ENCODE data around the gene CMTM6.

The CMTM6 gene

GRCh38 chr3:32448686-32449474 is 53.8 kb downstream of the CMTM6 start:
- peak; percentile 13 for DNase-seq (ENCODE audit: low spot score)
- TF ChIP-seq CTCF (IDR thresholded peaks at IDR 0.05; ENCODE audit: poor library complexity, severe bottlenecking) = no peak
- Histone ChIP-seq H3K4me1 (ENCODE audit: insufficient read depth, poor library complexity, severe bottlenecking) (no peaks in the 10 kb centered on the region), H3K27me3 (ENCODE audit: insufficient read depth, poor library complexity, severe bottlenecking) (no peaks in the 10 kb centered on the region), H3K4me3 (ENCODE audit: severe bottlenecking) (no peak overlapping the region), H3K36me3 (ENCODE audit: low read depth) (no peaks in the 10 kb centered on the region; the same call in none of the 2 replicates), H3K9me3 (ENCODE audit: severe bottlenecking) (no peaks in the 10 kb centered on the region), H3K27ac (ENCODE audit: poor library complexity, severe bottlenecking) (no peak overlapping the region)
- no peak for ATAC-seq (ENCODE audit: low read depth)

- no peaks in the 10 kb centered on the region for H3K9me3 ChIP-seq (ENCODE audit: severe bottlenecking)
- peaks cover 9% of the 10 kb centered on the region for H3K4me1 ChIP-seq (ENCODE audit: insufficient read depth, poor library complexity, severe bottlenecking)
- no peaks in the 10 kb centered on the region for H3K27me3 ChIP-seq (ENCODE audit: insufficient read depth, poor library complexity, severe bottlenecking)
- ATAC-seq (ENCODE audit: low read depth) (no peak), DNase-seq (ENCODE audit: low spot score) (no peak)
- no peak for TF ChIP-seq CTCF (IDR thresholded peaks at IDR 0.05; ENCODE audit: poor library complexity, severe bottlenecking)
- H3K36me3 ChIP-seq (ENCODE audit: low read depth) = peaks cover 4% of the 10 kb centered on the region
- H3K27ac ChIP-seq (ENCODE audit: poor library complexity, severe bottlenecking) = no peak overlapping the region
- no peak overlapping the region for H3K4me3 ChIP-seq (ENCODE audit: severe bottlenecking)
Measured at GRCh38 chr3:32447865-32448400, 54.7 kb downstream of the CMTM6 start.

GRCh38 chr3:32443478-32443877 is 59.2 kb downstream of the CMTM6 start:
- ATAC-seq (ENCODE audit: low read depth) (peak; percentile 60), DNase-seq (ENCODE audit: low spot score) (no peak)
- H3K27me3 ChIP-seq (ENCODE audit: insufficient read depth, poor library complexity, severe bottlenecking) = no peaks in the 10 kb centered on the region
- H3K4me1 ChIP-seq (ENCODE audit: insufficient read depth, poor library complexity, severe bottlenecking) = peaks cover 29% of the 10 kb centered on the region
- H3K4me3 ChIP-seq (ENCODE audit: severe bottlenecking) = no peak overlapping the region
- no peak for TF ChIP-seq CTCF (IDR thresholded peaks at IDR 0.05; ENCODE audit: poor library complexity, severe bottlenecking)
- no peaks in the 10 kb centered on the region for H3K9me3 ChIP-seq (ENCODE audit: severe bottlenecking)
- H3K36me3 ChIP-seq (ENCODE audit: low read depth) = peaks cover 6% of the 10 kb centered on the region; the same call in 1 of the 2 replicates
- peak overlapping the region; percentile 27 for H3K27ac ChIP-seq (ENCODE audit: poor library complexity, severe bottlenecking)

GRCh38 chr3:32442766-32443165 is 59.9 kb downstream of the CMTM6 start:
- no peak for TF ChIP-seq CTCF (IDR thresholded peaks at IDR 0.05; ENCODE audit: poor library complexity, severe bottlenecking)
- peaks cover 29% of the 10 kb centered on the region for H3K4me1 ChIP-seq (ENCODE audit: insufficient read depth, poor library complexity, severe bottlenecking)
- no peaks in the 10 kb centered on the region for H3K27me3 ChIP-seq (ENCODE audit: insufficient read depth, poor library complexity, severe bottlenecking)
- peak overlapping the region; percentile 27 for H3K27ac ChIP-seq (ENCODE audit: poor library complexity, severe bottlenecking)
- H3K9me3 ChIP-seq (ENCODE audit: severe bottlenecking) = no peaks in the 10 kb centered on the region
- H3K4me3 ChIP-seq (ENCODE audit: severe bottlenecking) = no peak overlapping the region
- ATAC-seq (ENCODE audit: low read depth) (peak; percentile 44; the same call in 2 of the 3 replicates), DNase-seq (ENCODE audit: low spot score) (no peak)
- peaks cover 6% of the 10 kb centered on the region; the same call in 1 of the 2 replicates for H3K36me3 ChIP-seq (ENCODE audit: low read depth)

Data from RWPE2 (cell line).